D341Med (cell line): Measurements from ENCODE around the gene S1PR2.
"Not testable (repeated sequence)": the region's sequence is repeated elsewhere in the genome, so short reads cannot be mapped to it uniquely, and the experiment has no call there.

Source experiments
- DNase-seq: peaks from one replicate; pipeline ENCODE4 v3.0.0; 2012; ENCODE audit warnings: low spot score

The S1PR2 gene

DNA sequence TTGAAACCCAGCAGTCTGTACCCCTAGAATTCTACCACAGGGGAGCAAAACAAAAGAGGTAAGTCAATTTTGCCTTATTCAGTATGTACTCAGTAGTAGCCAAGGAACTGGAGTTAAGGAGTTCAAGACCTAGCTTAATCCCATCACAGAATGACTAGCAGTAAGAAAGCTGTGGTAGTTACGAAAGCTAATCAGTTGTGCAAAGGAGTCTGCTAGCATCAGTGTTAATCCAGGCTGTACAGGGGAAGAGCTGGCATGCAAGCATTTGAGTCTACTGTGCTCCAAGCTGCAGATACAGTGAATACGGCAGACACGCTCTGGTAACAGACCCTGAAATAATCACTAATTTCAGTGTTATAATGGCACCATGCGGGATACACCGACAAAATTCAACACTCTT is 41.1 kb downstream of the S1PR2 start:
- DNase-seq: no peak

DNA sequence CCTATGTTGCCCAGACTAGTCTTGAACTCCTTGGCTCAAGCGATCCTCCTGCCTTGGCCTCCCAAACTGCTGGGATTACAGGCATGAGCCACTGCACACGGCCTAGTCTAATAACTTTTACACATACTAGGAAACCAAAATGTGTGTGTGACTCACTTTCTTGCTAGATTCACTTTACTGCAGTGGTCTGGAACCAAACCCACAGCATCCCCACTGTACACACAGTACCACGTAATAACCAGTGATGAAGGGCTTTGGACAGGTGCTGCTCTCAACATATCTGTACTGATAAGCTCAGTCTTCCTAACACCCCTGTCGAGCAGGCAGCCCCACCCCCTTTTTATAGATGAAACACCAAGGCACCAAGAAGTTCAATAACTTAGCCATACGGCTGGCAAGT is 41.5 kb downstream of the S1PR2 start:
- no peak for DNase-seq

DNA sequence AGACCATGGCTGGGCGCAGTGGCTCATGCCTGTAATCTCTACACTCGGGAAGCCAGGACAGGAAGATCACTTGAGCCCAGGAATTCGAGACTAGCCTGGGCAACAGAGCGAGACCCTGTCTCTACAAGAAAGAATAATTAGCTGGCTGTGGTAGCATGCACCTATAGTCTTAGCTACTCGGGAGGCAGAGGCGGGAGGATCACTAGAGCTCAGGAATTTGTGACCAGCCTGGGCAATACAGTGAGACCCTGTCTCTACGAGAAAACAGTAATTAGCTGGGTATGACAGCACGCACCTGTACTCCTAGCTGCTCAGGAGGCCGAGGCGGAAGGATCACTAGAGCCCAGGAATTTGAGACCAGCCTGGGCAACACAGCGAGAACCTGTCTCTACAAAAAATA is 43.8 kb downstream of the S1PR2 start:
- DNase-seq: no peak

DNA sequence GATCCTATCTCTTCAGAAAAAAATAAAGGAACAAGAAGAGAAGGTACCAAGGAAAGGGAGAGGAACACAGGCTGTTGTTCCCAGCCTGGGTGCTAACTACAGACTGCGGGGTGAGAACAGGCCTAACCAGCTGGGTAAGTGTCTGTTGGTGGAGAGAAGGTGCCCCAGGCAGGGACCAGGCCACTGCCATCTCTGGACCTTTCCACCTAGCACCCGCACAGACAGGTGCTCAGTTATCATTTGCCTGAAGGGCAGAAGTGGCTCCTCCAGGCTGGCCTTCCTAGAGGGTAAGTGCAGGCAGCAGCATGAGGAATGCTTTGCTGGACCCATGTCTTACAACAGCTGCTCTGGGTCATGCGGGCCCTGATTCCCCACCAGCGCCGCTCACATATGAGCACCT is 46.5 kb downstream of the S1PR2 start:
- no peak for DNase-seq

DNA sequence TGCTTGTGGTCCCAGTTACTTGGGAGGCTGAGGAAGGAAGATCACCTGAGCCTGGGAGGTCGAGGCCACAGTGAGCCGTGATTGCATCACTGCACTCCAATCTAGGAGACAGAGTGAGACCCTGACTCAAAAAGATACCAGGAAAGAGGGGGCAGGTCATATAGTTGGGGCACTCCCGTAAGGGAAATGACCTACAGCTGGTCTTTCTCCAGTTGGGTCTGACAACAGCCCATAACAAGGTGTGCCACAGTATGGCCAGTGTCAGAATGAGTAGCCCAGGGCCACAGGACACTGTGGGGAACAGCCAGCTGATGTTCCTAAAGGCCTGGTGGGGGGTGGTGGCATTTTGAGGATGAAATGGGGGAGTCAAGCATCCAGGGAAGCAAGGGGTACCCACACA is 47.2 kb downstream of the S1PR2 start:
- DNase-seq: no peak

DNA sequence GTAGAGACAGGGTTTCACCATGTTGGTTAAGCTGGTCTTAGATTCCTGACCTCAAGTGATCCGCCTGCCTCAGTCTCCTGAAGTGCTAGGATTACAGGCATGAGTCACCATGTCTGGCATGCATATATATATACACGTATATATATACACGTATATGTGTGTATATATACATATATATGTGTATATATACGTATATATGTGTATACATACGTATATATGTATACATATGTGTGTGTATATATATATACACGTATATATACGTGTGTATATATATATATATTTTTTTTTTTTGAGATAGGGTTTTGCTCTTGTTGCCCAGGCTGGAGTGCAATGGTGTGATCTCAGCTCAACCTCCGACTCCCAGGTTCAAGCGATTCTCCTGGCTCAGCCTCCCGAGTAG is 48.3 kb downstream of the S1PR2 start:
- DNase-seq: no peak

DNA sequence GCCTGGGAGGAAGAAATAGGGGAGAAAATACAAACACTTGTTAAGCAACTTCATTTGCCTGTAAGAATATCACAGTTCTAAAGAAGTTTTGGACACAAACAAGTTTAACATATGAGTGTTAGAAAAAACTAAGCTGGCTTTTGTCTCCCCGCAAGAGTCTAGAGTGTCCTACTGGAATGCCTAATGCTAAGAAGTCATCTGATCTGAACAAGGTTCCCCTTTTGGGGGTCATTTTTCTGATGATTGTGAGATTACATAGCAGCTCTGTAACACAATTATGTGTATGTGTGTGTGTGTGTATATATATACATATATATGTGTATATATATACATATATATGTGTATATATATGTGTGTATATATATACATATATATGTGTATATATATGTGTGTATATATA is 49.1 kb downstream of the S1PR2 start:
- no peak for DNase-seq

DNA sequence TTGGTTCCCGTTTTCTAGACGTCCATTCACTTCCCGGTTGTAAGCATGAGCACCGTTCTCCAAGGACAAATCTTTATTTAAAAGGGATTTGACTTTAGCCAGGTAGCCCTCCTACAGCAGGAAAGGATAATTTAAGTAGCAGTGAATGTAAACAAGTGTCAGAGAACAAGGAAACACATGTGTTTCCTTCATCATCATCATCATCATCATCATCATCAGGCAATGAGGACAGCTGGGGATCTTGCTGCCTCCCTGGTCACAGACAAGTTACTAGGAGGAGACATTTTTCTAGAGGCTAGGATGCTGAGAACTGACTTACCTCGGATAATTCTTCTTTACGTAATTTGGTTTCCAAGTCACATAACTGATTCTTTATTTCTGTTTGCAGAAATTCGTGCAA is 50.7 kb downstream of the S1PR2 start:
- DNase-seq: no peak

DNA sequence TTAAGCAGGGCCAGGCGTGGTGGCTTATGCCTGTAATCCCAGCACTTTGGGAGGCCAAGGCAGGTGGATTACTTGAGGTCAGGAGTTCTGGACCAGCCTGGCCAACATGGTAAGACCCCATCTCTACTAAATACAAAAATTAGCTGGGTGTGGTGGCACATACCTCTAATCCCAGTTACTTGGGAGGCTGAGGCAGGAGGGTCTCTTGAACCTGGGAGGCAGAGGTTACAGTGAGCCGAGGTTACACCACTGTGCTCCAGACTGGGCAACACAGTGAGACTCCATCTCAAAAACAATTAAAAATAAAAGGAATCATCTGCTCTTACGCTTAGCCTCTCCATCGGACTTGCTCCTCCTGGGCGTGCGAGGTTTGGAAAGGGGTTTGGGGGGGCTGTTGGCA is 51.1 kb downstream of the S1PR2 start:
- not testable (repeated sequence) for DNase-seq

DNA sequence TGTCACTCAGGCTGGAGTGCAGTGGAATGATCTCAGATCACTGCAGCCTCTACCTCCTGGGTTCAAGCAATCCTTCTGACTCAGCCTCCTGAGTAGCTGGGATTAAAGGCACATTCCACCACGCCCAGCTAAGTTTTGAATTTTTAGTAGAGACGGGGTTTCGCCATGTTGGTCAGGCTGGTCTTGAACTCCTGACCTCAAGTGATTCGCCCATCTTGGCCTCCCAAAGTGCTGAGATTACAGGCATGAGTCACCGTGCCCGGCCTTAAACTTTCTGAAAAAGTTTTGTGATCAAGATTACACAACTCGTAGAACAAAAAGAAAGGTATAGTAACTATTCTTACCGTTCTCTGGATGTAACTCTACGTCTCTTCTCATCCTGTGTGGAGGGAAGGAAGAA is 57.6 kb downstream of the S1PR2 start:
- DNase-seq: no peak
